ENCODE results near the gene SLC19A1. TPM values are rescaled to one million over a fixed set of nuclear protein-coding genes. Genes with fewer than 3 reads are reported as not detected.

The SLC19A1 gene
- 17.6 and 29.9 TPM in 2 replicates for total RNA-seq

GRCh38 chr21:45542242-45542666, at the start of gene SLC19A1:
Gene SLC19A1 (minus strand): TSS chr21:45542440. CDS start chr21:45537959, 4,481 bp downstream.

Small RNA genes within 50 kb of the gene (small RNA-seq; reads per million reads assigned to genes)
- 0.35 reads per million for gene MIR6815

Other genes starting within 250 kb of the SLC19A1 start
- gene COL18A1, start 137.3 kb downstream of the SLC19A1 start, total RNA-seq = 108 and 175 TPM in 2 replicates
- gene PCBP3, start 101.3 kb upstream of the SLC19A1 start, total RNA-seq = 0.29 and 0.40 TPM in 2 replicates

Measured in thoracic aorta endothelial cell (primary cell).